ENCODE data around the gene C2CD5. TPM values are rescaled to one million over a fixed set of nuclear protein-coding genes. Genes with fewer than 3 reads are reported as not detected.

C2CD5 gene
- total and polyA plus RNA-seq, 2 of the 13 experiments (the other 11 are each of a cell fraction or from before 2014, with no cell fraction given) = 12.6 to 14.6 TPM

DNA sequence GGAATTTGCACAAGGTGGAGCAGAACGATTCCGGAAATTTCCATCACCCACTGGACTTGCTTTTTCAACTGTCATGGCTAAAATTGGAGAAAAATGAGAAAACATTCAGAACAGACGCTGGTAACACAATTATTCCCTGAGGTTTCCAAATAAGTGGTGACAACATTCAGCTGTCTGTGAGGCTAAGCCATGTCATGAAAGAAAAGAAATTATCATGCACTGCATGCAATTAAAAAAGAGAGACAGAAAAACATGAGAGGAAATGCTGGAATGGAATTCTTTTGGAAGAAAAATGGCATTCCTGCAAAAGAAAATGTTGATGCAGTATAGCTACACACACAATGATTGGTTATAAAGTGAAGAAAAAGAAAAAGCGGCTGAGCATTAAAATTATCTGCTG is 87.3 kb downstream of the C2CD5 start (continued):
- TF ChIP-seq, protein P1, sequence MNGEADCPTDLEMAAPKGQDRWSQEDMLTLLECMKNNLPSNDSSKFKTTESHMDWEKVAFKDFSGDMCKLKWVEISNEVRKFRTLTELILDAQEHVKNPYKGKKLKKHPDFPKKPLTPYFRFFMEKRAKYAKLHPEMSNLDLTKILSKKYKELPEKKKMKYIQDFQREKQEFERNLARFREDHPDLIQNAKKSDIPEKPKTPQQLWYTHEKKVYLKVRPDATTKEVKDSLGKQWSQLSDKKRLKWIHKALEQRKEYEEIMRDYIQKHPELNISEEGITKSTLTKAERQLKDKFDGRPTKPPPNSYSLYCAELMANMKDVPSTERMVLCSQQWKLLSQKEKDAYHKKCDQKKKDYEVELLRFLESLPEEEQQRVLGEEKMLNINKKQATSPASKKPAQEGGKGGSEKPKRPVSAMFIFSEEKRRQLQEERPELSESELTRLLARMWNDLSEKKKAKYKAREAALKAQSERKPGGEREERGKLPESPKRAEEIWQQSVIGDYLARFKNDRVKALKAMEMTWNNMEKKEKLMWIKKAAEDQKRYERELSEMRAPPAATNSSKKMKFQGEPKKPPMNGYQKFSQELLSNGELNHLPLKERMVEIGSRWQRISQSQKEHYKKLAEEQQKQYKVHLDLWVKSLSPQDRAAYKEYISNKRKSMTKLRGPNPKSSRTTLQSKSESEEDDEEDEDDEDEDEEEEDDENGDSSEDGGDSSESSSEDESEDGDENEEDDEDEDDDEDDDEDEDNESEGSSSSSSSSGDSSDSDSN (CRISPR knock-in tag; IDR thresholded peaks at IDR 0.05) = no peak
- TF ChIP-seq EEA1 (CRISPR knock-in tag; IDR thresholded peaks at IDR 0.05; ENCODE audit: borderline replicate concordance) = no peak

DNA sequence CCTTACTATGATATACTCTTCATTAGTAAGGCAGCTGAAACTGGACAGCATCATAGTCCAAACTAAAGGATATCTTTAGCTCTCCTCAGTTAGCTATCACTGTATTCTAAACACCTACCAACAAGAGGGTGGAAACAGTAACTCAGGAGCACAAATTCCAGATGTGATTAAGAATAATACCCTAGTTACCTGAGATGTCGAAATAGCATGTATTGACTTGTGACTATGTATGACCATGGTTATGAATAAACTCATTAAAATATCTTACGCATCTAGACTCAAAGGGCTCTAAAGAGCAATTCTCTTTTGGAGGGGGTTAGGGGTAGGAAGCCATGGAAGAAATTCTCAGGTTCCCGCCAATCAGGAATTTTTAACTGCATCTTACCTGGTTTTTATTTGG is 90.8 kb downstream of the C2CD5 start:
- H3K9ac ChIP-seq (ENCODE audit: insufficient read depth, low read depth, low read length) = no peak overlapping the region
- no peak overlapping the region for H3K4me3 ChIP-seq (replicated peaks in 1 of 3; ENCODE audit: insufficient read depth in 1 of 3, low read depth in 2 of 3, low read length in 3 of 3)
- CTCF ChIA-PET (ENCODE audit: low intra/inter-chr PET ratio, low total read pairs) = no interaction called here
- no peaks in the 10 kb centered on the region for H3K27me3 ChIP-seq (ENCODE audit: control insufficient read depth in 1 of 2, insufficient read depth in 2 of 2, low read length in 2 of 2)
- no peaks in the 10 kb centered on the region for H3K36me3 ChIP-seq (replicated peaks in 1 of 2; ENCODE audit: control insufficient read depth in 1 of 2, insufficient read depth in 2 of 2, low read length in 2 of 2)
- H2AFZ ChIP-seq (ENCODE audit: low read length) = no peak overlapping the region
- no peak for FAIRE-seq
- in situ Hi-C loops (cut with HindIII; ENCODE audit: extremely low pct_ligation_motif_present, low pct_unique_long_range_greater_than_20kb) = no loop called here
- no peaks in the 10 kb centered on the region for H3K4me1 ChIP-seq (ENCODE audit: insufficient read depth, low read length)
- intact Hi-C loops (cut with micrococcal nuclease; ENCODE audit: unreplicated experiment) = no loop called here
- no peak for ATAC-seq
- no peaks in the 10 kb centered on the region for H3K79me2 ChIP-seq (ENCODE audit: insufficient read depth, low read length)
- no peak for DNase-seq (ENCODE audit: low spot score)
- BruUV-seq (replicated peaks) = no TSS peak
- no peak overlapping the region for H3K27ac ChIP-seq (ENCODE audit: extremely low read length, insufficient read depth, low read length)
- WGBS (ENCODE audit: low lambda C conversion rate) = 100% methylated on average over 3 of the region's 3 CpGs
- H4K20me1 ChIP-seq (ENCODE audit: insufficient read depth, low read length) = no peaks in the 10 kb centered on the region
- POLR2A ChIA-PET = no interaction called here
- no peak overlapping the region for H3K4me2 ChIP-seq (ENCODE audit: low read depth, low read length)
- no peaks in the 10 kb centered on the region for H3K9me3 ChIP-seq (ENCODE audit: low read length)
- TF ChIP-seq, protein P2, sequence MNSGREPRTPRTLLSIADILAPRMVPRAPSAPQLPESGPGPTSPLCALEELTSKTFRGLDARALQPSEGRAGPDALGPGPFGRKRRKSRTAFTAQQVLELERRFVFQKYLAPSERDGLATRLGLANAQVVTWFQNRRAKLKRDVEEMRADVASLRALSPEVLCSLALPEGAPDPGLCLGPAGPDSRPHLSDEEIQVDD (CRISPR knock-in tag; IDR thresholded peaks at IDR 0.05; ENCODE audit: borderline replicate concordance) = no peak
- TF ChIP-seq NR2F1 (CRISPR knock-in tag; IDR thresholded peaks at IDR 0.05) = no peak
- TF ChIP-seq, protein P3, sequence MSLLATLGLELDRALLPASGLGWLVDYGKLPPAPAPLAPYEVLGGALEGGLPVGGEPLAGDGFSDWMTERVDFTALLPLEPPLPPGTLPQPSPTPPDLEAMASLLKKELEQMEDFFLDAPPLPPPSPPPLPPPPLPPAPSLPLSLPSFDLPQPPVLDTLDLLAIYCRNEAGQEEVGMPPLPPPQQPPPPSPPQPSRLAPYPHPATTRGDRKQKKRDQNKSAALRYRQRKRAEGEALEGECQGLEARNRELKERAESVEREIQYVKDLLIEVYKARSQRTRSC (CRISPR knock-in tag; IDR thresholded peaks at IDR 0.05; ENCODE audit: low read depth) = no peak
- TF ChIP-seq CC2D1A (CRISPR knock-in tag; IDR thresholded peaks at IDR 0.05) = no peak
- no peak for TF ChIP-seq ZNF782 (CRISPR knock-in tag; IDR thresholded peaks at IDR 0.05; ENCODE audit: borderline replicate concordance)
- TF ChIP-seq TAF1 (CRISPR knock-in tag; IDR thresholded peaks at IDR 0.05) = no peak
